HG02938 (cell line): ENCODE data around the gene MPP7.

ENCODE experiments used
- ATAC-seq: cut with Tn5 transposase; IDR thresholded peaks from one replicate; pipeline ENCODE4 v1.9.1; 2021; ENCODE audit warnings: mild to moderate bottlenecking, moderate library complexity; ENCODE audit not compliant: unreplicated experiment

MPP7 gene

GRCh38 chr10:28273343-28273742 is 29.5 kb downstream of the MPP7 start:
- ATAC-seq: no peak

DNA sequence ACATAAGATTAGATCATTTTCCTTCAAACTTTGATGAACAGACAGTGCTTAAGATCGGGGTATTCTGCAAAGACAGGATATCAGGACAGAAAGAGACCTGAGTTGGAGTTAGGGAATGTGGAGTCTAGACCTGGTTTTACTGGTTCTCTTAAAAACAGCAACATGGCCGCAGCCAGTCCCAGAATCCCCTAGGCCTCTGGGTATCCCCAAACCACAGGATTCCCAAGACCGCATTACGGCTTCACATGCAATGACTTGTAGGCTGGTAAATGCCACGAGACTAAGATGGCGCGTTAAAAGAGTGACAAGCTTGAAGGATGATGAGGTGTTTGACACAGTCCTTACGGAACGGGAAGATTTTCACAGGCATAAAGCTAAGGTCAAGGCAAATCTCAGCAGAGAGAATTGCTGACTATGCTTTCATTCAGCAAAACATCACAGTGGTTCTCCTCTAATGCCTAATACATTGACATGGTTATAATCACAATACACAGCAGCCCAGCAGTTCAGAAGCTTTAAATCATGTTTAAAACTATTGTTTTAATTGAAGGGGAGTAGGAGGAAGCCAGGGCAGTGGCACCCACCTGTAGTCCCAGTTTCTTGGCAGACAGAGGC is 32.9 kb downstream of the MPP7 start:
- no peak for ATAC-seq

GRCh38 chr10:28266449-28267224 is 36.2 kb downstream of the MPP7 start:
- no peak for ATAC-seq

DNA sequence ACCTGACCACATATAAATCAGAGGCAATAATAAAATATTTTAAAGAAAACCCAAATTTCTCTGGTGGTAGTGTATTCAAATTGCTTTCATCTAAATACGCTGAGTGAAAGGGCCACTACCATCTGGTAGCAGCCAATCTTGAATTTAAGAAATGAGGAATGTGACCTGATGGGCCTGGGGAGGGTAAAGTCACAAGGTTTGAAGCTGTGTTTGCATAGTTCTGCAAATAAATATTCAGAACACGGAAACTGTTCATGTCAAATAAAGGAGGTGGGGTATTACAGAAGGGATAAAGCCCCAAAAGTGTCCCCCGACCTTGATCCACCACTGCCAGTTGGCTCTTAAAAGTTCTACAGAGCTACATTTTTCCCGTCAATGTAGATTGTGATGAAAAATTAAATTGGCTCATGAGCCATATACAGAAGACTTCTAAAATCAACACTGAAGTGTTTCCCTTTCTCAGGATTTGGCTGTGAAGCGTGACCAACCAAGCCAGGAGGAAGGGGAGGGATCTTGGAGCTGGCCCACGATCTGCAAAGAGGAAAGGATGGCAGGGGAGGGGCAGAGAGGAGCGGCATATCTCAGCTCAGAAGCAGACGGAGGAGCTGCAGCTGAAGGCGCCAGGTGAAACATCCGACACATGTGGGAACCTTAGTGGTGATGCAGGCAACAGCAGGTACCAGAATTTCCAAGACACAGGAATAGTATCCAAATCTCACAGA is 39.6 kb downstream of the MPP7 start:
- no peak for ATAC-seq

DNA sequence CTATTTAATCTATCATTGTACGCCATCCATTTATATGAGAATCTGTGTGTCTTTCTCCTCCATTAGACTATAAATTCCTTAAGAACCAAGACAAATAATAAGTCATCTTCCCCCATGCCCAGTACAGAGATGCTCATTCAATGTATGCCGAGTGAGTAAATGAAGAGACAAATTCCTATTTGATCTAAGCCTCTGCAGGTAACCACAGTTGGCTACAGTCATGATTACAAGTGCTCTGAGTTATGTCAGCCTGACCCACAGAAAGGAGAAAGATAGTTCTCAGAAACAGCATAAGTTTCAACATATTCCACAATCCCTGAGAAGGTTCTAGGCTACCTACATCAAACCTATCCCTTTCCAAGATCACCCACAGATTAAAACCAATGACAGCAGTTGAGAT is 46.1 kb downstream of the MPP7 start:
- ATAC-seq: no peak

GRCh38 chr10:28254290-28254985 is 48.4 kb downstream of the MPP7 start:
- ATAC-seq: no peak

GRCh38 chr10:28253169-28253785 is 49.6 kb downstream of the MPP7 start:
- no peak for ATAC-seq
